Loucy (cell line): ENCODE data around the gene ACSS2.

Source experiments
- CTCF ChIP-seq: fragments of 200-600 bp; sonication (generic); conservative IDR thresholded peaks from 2 replicates; pipeline ENCODE4 v1.5.1; 2014; ENCODE audit warnings: mild to moderate bottlenecking, antibody characterized with exemption, low read length
- EZH2phosphoT487 ChIP-seq: fragments of 200-600 bp; IDR thresholded peaks from 2 replicates; pipeline ENCODE4 v1.6.1; 2018; ENCODE audit warnings: antibody characterized with exemption, mild to moderate bottlenecking, moderate library complexity, borderline replicate concordance

GRCh38 chr20:34967421-34967820, 91.0 kb downstream of the ACSS2 start:
- TF ChIP-seq CTCF (no peak), EZH2phosphoT487 (no peak)
